ENCODE data around the gene RPL3.

DNA sequence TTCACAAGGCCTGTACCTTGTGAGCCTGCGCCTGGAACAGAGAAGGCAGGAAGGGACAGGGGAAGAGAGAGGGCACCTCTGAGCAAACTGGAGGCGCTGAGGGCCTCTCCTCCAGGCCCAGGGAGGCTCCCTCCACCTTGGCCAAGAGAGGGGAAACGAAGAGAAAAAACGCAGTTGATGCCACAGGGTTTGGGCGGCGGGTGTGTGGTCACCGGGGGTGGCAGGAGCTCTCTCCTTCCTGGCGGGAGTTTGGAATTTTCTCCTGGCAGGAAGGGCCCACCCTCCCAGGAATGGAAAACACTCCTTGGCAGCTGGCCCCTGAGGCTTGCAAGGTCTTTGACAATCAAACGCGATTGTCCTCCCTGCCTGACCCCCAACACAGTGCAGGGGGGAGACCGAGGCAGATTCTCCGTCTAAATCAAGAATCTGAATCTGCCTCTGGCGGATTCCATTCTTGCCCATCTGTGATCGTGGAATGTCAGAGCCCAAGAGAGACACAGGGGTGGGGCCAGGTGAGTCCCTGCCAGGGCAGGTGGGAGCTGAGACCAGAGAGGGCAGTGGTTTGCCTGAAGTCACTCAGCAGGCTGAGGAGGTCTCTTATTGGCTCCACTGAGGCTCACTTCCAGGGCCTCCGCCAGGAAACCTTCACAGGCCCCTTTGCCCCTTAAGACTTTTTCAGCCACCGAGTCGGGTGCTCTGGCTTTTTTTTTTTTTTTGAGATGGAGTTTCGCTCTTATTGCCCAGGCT lies 21.0 kb downstream of the RPL3 start:
- TF ChIP-seq POLR2AphosphoS5 (IDR thresholded peaks at IDR 0.05; ENCODE audit: low read depth, low read length) (no peak), TAF1 (IDR thresholded peaks at IDR 0.05; ENCODE audit: borderline replicate concordance, insufficient read depth, low read length) (no peak)
- TF ChIP-seq, protein P1, sequence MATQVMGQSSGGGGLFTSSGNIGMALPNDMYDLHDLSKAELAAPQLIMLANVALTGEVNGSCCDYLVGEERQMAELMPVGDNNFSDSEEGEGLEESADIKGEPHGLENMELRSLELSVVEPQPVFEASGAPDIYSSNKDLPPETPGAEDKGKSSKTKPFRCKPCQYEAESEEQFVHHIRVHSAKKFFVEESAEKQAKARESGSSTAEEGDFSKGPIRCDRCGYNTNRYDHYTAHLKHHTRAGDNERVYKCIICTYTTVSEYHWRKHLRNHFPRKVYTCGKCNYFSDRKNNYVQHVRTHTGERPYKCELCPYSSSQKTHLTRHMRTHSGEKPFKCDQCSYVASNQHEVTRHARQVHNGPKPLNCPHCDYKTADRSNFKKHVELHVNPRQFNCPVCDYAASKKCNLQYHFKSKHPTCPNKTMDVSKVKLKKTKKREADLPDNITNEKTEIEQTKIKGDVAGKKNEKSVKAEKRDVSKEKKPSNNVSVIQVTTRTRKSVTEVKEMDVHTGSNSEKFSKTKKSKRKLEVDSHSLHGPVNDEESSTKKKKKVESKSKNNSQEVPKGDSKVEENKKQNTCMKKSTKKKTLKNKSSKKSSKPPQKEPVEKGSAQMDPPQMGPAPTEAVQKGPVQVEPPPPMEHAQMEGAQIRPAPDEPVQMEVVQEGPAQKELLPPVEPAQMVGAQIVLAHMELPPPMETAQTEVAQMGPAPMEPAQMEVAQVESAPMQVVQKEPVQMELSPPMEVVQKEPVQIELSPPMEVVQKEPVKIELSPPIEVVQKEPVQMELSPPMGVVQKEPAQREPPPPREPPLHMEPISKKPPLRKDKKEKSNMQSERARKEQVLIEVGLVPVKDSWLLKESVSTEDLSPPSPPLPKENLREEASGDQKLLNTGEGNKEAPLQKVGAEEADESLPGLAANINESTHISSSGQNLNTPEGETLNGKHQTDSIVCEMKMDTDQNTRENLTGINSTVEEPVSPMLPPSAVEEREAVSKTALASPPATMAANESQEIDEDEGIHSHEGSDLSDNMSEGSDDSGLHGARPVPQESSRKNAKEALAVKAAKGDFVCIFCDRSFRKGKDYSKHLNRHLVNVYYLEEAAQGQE (IDR thresholded peaks at IDR 0.05; ENCODE audit: insufficient read depth in 1 of 2, low read depth in 2 of 2, low read length in 2 of 2): no peak
